H1 (cell line): ENCODE results near the gene PUDP. TPM values are rescaled to one million over a fixed set of nuclear protein-coding genes. Genes with fewer than 3 reads are reported as not detected.

ENCODE experiments used
- CTCF ChIA-PET: fragments of 300-600 bp; sonication (Branson Sonifier 250); formaldehyde crosslinking; loops from one replicate; lab custom pipeline; 2021; ENCODE audit not compliant: partially characterized antibody; lab: Charles Lee
- POLR2A ChIA-PET: fragments of 300-600 bp; sonication (Branson Sonifier 250); formaldehyde crosslinking; loops from one replicate; lab custom pipeline; 2021; ENCODE audit warnings: inconsistent platforms; ENCODE audit not compliant: partially characterized antibody; lab: Charles Lee
- DNase-seq, 2 experiments: peaks; one replicate each; pipeline versions ENCODE4 v3.0.0 to v3.0.0-alpha.2; 2010 to 2022; ENCODE audit warnings: low spot score in 2 of 2, low read depth in 1 of 2, mixed read lengths in 1 of 2
- FAIRE-seq: peaks from 2 replicates; lab custom pipeline; 2011; peaks lifted over from hg19 to GRCh38; lab: Jason Lieb, UNC
- H2AFZ ChIP-seq: 2 replicates; pipeline ENCODE4 v1.8.1; 2012; ENCODE audit warnings: low read length, inconsistent platforms
- H2AK5ac ChIP-seq: 2 replicates; pipeline ENCODE4 v1.6.1; 2013; ENCODE audit warnings: low read depth, low read length
- H2BK120ac ChIP-seq: replicated peaks from 2 replicates; pipeline ENCODE3; 2013; ENCODE audit warnings: low read depth, low read length, inconsistent platforms
- H2BK12ac ChIP-seq: 2 replicates; pipeline ENCODE4 v1.6.1; 2013; ENCODE audit warnings: low read depth, low read length
- H2BK15ac ChIP-seq: 2 replicates; pipeline ENCODE4 v1.6.1; 2013; ENCODE audit warnings: low read length
- H2BK20ac ChIP-seq: 2 replicates; pipeline ENCODE4 v1.6.1; 2013; ENCODE audit warnings: low read length
- H2BK5ac ChIP-seq: 2 replicates; pipeline ENCODE4 v1.6.1; 2013; ENCODE audit warnings: low read depth, low read length
- H3K14ac ChIP-seq: 2 replicates; pipeline ENCODE4 v1.6.1; 2013; ENCODE audit warnings: inconsistent platforms; ENCODE audit not compliant: insufficient read length
- H3K18ac ChIP-seq: 2 replicates; pipeline ENCODE4 v1.6.1; 2013; ENCODE audit warnings: low read length; ENCODE audit errors: extremely low read depth
- H3K23ac ChIP-seq: 2 replicates; pipeline ENCODE4 v1.6.1; 2013; ENCODE audit warnings: inconsistent platforms; ENCODE audit not compliant: insufficient read length
- H3K23me2 ChIP-seq: 2 replicates; pipeline ENCODE4 v1.6.1; 2013; ENCODE audit warnings: low read depth, low read length
- H3K27ac ChIP-seq: 2 replicates; pipeline ENCODE4 v1.6.1; 2011; ENCODE audit warnings: low read depth, low read length, inconsistent platforms
- H3K27me3 ChIP-seq, 4 experiments: replicated peaks in 1 of 4; 1 replicate in 1 of 4; 2 replicates in 3 of 4; pipeline versions ENCODE4 v1.6.1 to v1.8.1; 2011 to 2013; ENCODE audit warnings: low read length in 3 of 4, mild to moderate bottlenecking in 3 of 4, inconsistent platforms in 2 of 4, mixed read lengths in 2 of 4, moderate library complexity in 1 of 4; ENCODE audit not compliant: control insufficient read depth in 3 of 4, insufficient read depth in 3 of 4; ENCODE audit errors: extremely low read depth in 1 of 4
- H3K36me3 ChIP-seq, 4 experiments: 2 replicates each; pipeline versions ENCODE4 v1.6.1 to v1.8.1; 2011 to 2013; ENCODE audit warnings: mild to moderate bottlenecking in 4 of 4, low read length in 3 of 4, moderate library complexity in 2 of 4, control low read depth in 1 of 4, inconsistent platforms in 1 of 4; ENCODE audit not compliant: insufficient read depth in 4 of 4, control insufficient read depth in 2 of 4
- H3K4ac ChIP-seq: replicated peaks from 2 replicates; pipeline ENCODE3; 2013; ENCODE audit warnings: low read length, low read depth, mixed read lengths, inconsistent platforms; ENCODE audit not compliant: insufficient read length
- H3K4me1 ChIP-seq, 4 experiments: replicated peaks in 1 of 4; 1 replicate in 1 of 4; 2 replicates in 3 of 4; pipeline versions ENCODE4 v1.6.1 to v1.8.1; 2011 to 2013; ENCODE audit warnings: low read length in 3 of 4, inconsistent platforms in 2 of 4, mixed read lengths in 1 of 4; ENCODE audit not compliant: insufficient read depth in 4 of 4, control insufficient read depth in 3 of 4
- H3K4me2 ChIP-seq, 2 experiments: 2 replicates each; pipeline versions ENCODE4 v1.6.1 to v1.8.1; 2011 to 2013; ENCODE audit warnings: low read depth in 2 of 2, low read length in 2 of 2, control low read depth in 1 of 2, inconsistent platforms in 1 of 2, mild to moderate bottlenecking in 1 of 2; ENCODE audit not compliant: insufficient read depth in 1 of 2
- H3K4me3 ChIP-seq, 4 experiments: fragments of 200-600, 300-600 bp in 1 of 4; sonication (generic), shearing (Covaris generic), sonication (Bioruptor Twin) in 1 of 4; 2 replicates each; pipeline versions ENCODE4 v1.5.1 to v1.8.1; 2011 to 2016; ENCODE audit warnings: low read length in 4 of 4, low read depth in 3 of 4, control low read depth in 2 of 4, inconsistent platforms in 2 of 4, mild to moderate bottlenecking in 2 of 4, mixed read lengths in 1 of 4, moderate library complexity in 1 of 4; ENCODE audit not compliant: insufficient read depth in 2 of 4; ENCODE audit errors: extremely low read depth in 1 of 4
- H3K56ac ChIP-seq: replicated peaks from 2 replicates; pipeline ENCODE3; 2013; ENCODE audit warnings: low read depth, mild to moderate bottlenecking, mixed read lengths, low read length, inconsistent platforms; ENCODE audit not compliant: insufficient read length
- H3K79me1 ChIP-seq: 2 replicates; pipeline ENCODE4 v1.6.1; 2013; ENCODE audit warnings: low read depth, low read length, control low read depth
- H3K79me2 ChIP-seq, 2 experiments: 2 replicates each; pipeline versions ENCODE4 v1.6.1 to v1.8.1; 2012 to 2013; ENCODE audit warnings: low read length in 2 of 2, mild to moderate bottlenecking in 2 of 2, inconsistent platforms in 1 of 2; ENCODE audit not compliant: insufficient read depth in 2 of 2, control insufficient read depth in 1 of 2
- H3K9ac ChIP-seq, 4 experiments: replicated peaks in 1 of 4; 1 replicate in 1 of 4; 2 replicates in 3 of 4; pipeline versions ENCODE4 v1.6.1 to v1.8.1; 2011 to 2013; ENCODE audit warnings: low read depth in 3 of 4, low read length in 3 of 4, control low read depth in 2 of 4, mild to moderate bottlenecking in 2 of 4, moderate library complexity in 2 of 4, inconsistent platforms in 1 of 4; ENCODE audit errors: extremely low read depth in 1 of 4
- H3K9me3 ChIP-seq, 2 experiments: 2 replicates each; pipeline versions ENCODE4 v1.6.1 to v1.8.1; 2012 to 2013; ENCODE audit warnings: mild to moderate bottlenecking in 2 of 2, moderate library complexity in 2 of 2, control low read depth in 1 of 2, inconsistent platforms in 1 of 2, low read depth in 1 of 2, low read length in 1 of 2, mixed read lengths in 1 of 2; ENCODE audit not compliant: insufficient read depth in 2 of 2
- H4K20me1 ChIP-seq, 2 experiments: replicated peaks in 1 of 2; 2 replicates each; pipeline versions ENCODE3 to v1.8.1; 2011 to 2013; ENCODE audit warnings: inconsistent platforms in 2 of 2, low read length in 2 of 2, mild to moderate bottlenecking in 1 of 2; ENCODE audit not compliant: insufficient read depth in 2 of 2, control insufficient read depth in 1 of 2
- H4K5ac ChIP-seq: 2 replicates; pipeline ENCODE4 v1.6.1; 2013; ENCODE audit warnings: low read length, low read depth, mixed read lengths, inconsistent platforms; ENCODE audit not compliant: insufficient read length
- H4K8ac ChIP-seq: 2 replicates; pipeline ENCODE4 v1.8.0; 2013; ENCODE audit warnings: mild to moderate bottlenecking, moderate library complexity, low read length, inconsistent platforms; ENCODE audit not compliant: insufficient read depth; ENCODE audit errors: extremely low read depth
- H4K91ac ChIP-seq: replicated peaks from 2 replicates; pipeline ENCODE3; 2013; ENCODE audit warnings: low read length, mixed read lengths, inconsistent platforms; ENCODE audit not compliant: insufficient read length
- CHD1 ChIP-seq: IDR thresholded peaks from 2 replicates; pipeline ENCODE4 v1.6.1; 2012; ENCODE audit warnings: low read depth, low read length, improper control_type of control experiment
- JUND ChIP-seq: IDR thresholded peaks from 2 replicates; pipeline ENCODE4 v1.6.1; 2011; ENCODE audit warnings: mild to moderate bottlenecking, improper control_type of control experiment, low read length
- TAF1 ChIP-seq: IDR thresholded peaks from 2 replicates; pipeline ENCODE4 v1.6.1; 2011; ENCODE audit warnings: mild to moderate bottlenecking, low read depth, low read length
- WGBS, 2 experiments: shearing (Covaris generic) in 1 of 2; methylation state at CpG; one replicate each; pipeline versions ENCODE4 v1.1.6 to v1.1.7; 2013 to 2015; ENCODE audit warnings: low lambda C conversion rate in 2 of 2, mixed read lengths in 2 of 2, inconsistent platforms in 1 of 2, low coverage in 1 of 2, missing lambda C conversion rate in 1 of 2; ENCODE audit not compliant: insufficient replicate concordance in 2 of 2, insufficient coverage in 1 of 2, insufficient read length in 1 of 2; ENCODE audit errors: extremely low coverage in 1 of 2, missing lambda C conversion rate in 1 of 2; 5-methylcytosine and 5-hydroxymethylcytosine counted together
- polyA plus RNA-seq, 7 experiments: library from polyadenylated mRNA; depleted of rRNA in 3 of 7; stranded (reverse) in 5 of 7; unstranded in 2 of 7; fragments of >200 nt in 5 of 7; fragments of 200-250 nt in 2 of 7; gene quantifications; 1 replicate in 5 of 7; 2 replicates in 1 of 7; 4 replicates in 1 of 7; pipeline versions ENCODE4 v1.2.1 to v1.2.3, GENCODE V29; 2011 to 2013; ENCODE audit warnings: missing spikeins in 2 of 7, mixed read lengths in 2 of 7
- total RNA-seq: library from RNA; stranded (reverse); fragmentation: NEBNext Ultra II Directional; extraction: Animal tissue kit (Norgen Biotek cat#: 25700); gene quantifications from 2 replicates; pipeline ENCODE4 v1.2.1, GENCODE V29; 2021

The PUDP gene
- total and polyA plus RNA-seq, 2 of the 8 experiments (the other 6 are each of a cell fraction or from before 2014, with no cell fraction given) = 27.2 to 30.2 TPM

DNA sequence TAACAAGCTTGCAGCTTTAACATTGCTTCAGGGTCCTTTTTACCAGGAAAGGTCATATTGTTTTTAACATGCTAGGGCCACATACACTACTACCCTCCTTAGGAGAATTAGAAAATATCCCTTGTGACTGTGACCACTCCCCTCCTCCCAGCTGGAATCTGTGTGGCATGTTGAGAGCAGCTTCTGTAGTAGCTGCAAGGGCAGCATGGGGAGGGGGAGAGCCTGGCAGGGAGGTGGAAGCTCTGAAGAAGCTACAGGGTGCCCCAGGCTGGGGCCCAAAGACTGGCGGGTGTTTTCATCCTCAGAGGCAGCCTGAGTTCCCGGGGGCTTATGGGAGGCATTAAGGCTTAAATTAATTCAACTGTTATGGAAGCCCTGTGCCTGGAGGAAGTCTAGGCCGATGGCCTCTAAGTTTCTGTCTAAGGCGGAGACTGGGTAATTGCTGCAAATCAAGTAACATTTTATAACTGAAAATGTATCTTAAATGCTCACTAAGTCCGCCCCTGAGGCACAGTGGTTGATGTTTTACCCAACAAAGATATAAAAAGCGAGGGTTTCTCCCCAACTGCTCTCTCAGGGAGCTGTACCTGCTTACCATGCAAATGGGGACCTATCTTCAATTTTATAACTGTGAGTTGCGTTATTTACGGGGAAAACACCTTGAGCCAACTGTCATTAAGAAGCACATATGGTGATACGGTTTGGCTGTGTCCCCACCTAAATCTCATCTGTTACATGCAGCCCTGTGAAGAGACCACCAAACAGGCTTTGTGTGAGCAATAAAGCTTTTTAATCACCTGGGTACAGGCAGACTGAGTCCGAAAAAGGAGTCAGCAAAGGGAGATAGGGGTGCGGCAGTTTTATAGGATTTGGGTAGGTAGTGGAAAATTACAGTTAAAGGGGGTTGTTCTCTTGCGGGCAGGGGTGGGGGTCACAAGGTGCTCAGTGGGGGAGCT, 37.8 kb downstream of the PUDP start:
- no peaks in the 10 kb centered on the region for H3K9me3 ChIP-seq
- TF ChIP-seq JUND (no peak), TAF1 (no peak), CHD1 (no peak)
- no peak overlapping the region for H3K56ac ChIP-seq
- H3K36me3 ChIP-seq = no peaks in the 10 kb centered on the region
- no peak overlapping the region for H3K9ac ChIP-seq
- no peak overlapping the region for H3K18ac ChIP-seq
- H3K79me2 ChIP-seq = no peaks in the 10 kb centered on the region
- no peaks in the 10 kb centered on the region for H3K23me2 ChIP-seq
- H4K91ac ChIP-seq = no peak overlapping the region
- H4K20me1 ChIP-seq = no peaks in the 10 kb centered on the region
- FAIRE-seq (peak; percentile 28), DNase-seq (no peak)
- no peak overlapping the region for H2AFZ ChIP-seq
- ChIA-PET CTCF (no interaction called here), POLR2A (no interaction called here)
- H2AK5ac ChIP-seq = no peak overlapping the region
- no peaks in the 10 kb centered on the region for H3K79me1 ChIP-seq
- H3K4ac ChIP-seq = no peak overlapping the region
- no peak overlapping the region for H3K14ac ChIP-seq
- H3K23ac ChIP-seq = no peak overlapping the region
- H2BK20ac ChIP-seq = no peak overlapping the region
- no peak overlapping the region for H4K5ac ChIP-seq
- H3K27me3 ChIP-seq = no peaks in the 10 kb centered on the region
- H3K4me2 ChIP-seq = no peak overlapping the region
- H4K8ac ChIP-seq = no peak overlapping the region
- H2BK5ac ChIP-seq = peak overlapping the region; percentile 16; the same call in 1 of the 2 replicates
- H2BK15ac ChIP-seq = no peak overlapping the region
- H3K4me3 ChIP-seq = no peak overlapping the region
- no peak overlapping the region for H2BK12ac ChIP-seq
- H3K4me1 ChIP-seq = peaks cover 0 to 3% (median 0%) of the 10 kb centered on the region in 4 experiments; a peak in 1 of 7 replicates
- H2BK120ac ChIP-seq = no peak overlapping the region
- 76% methylated on average over 12 of the region's 12 CpGs; no CpG with 5 or more reads in 1 of the 2 experiments for WGBS, 2 experiments
- no peak overlapping the region for H3K27ac ChIP-seq
